Nephron progenitor cell (in vitro differentiated cells): Measurements from ENCODE around the gene MUL1.

Experiments used
- DNase-seq: peaks from one replicate; pipeline ENCODE4 v3.0.0; 2021
- H3K27ac Mint-ChIP-seq: 2 replicates; pipeline ENCODE4 v1.8.0; 2021; ENCODE audit warnings: mild to moderate bottlenecking, moderate library complexity, mixed read lengths
- H3K27me3 Mint-ChIP-seq: 2 replicates; pipeline ENCODE4 v1.8.0; 2021; ENCODE audit warnings: mild to moderate bottlenecking, low read depth, mixed read lengths; ENCODE audit not compliant: poor library complexity
- H3K36me3 Mint-ChIP-seq: 2 replicates; pipeline ENCODE4 v1.8.0; 2021; ENCODE audit warnings: low read depth, mixed read lengths
- H3K4me1 Mint-ChIP-seq: 2 replicates; pipeline ENCODE4 v1.8.0; 2021; ENCODE audit warnings: mixed read lengths
- H3K4me3 Mint-ChIP-seq: 2 replicates; pipeline ENCODE4 v1.8.0; 2021; ENCODE audit warnings: mild to moderate bottlenecking, moderate library complexity, mixed read lengths
- H3K9me3 Mint-ChIP-seq: 2 replicates; pipeline ENCODE4 v1.8.0; 2021; ENCODE audit warnings: mild to moderate bottlenecking, moderate library complexity, mixed read lengths
- TF ChIP-seq, protein P1 (sequence below): fragments of 200-600 bp; sonication (generic); IDR thresholded peaks from 2 replicates; pipeline ENCODE4 v1.5.0; 2021; ENCODE audit warnings: antibody characterized with exemption

Gene MUL1

DNA sequence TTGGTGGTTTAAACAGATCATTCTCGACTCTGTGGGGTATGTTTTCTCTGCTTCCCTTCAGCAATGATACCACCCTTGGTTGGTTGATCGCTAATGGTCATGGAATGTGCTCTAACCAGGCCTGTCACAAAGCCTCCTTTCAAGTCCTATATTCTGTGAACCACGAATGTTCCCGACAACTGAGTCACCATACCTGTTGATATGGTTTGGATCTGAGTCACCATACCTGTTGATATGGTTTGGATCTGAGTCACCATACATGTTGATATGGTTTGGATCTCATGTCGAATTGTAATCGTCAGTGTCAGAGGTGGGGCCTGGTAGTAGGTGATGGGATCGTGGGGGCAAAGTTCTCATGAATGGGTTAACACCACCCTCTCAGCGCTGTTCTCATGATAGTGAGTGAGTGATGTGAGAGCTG is 11.7 kb downstream of the MUL1 start:
- no peaks in the 10 kb centered on the region for H3K9me3 Mint-ChIP-seq
- peaks cover 4% of the 10 kb centered on the region for H3K4me1 Mint-ChIP-seq
- H3K27me3 Mint-ChIP-seq: peaks cover 21% of the 10 kb centered on the region
- peaks cover 7% of the 10 kb centered on the region for H3K36me3 Mint-ChIP-seq
- TF ChIP-seq, protein P1, sequence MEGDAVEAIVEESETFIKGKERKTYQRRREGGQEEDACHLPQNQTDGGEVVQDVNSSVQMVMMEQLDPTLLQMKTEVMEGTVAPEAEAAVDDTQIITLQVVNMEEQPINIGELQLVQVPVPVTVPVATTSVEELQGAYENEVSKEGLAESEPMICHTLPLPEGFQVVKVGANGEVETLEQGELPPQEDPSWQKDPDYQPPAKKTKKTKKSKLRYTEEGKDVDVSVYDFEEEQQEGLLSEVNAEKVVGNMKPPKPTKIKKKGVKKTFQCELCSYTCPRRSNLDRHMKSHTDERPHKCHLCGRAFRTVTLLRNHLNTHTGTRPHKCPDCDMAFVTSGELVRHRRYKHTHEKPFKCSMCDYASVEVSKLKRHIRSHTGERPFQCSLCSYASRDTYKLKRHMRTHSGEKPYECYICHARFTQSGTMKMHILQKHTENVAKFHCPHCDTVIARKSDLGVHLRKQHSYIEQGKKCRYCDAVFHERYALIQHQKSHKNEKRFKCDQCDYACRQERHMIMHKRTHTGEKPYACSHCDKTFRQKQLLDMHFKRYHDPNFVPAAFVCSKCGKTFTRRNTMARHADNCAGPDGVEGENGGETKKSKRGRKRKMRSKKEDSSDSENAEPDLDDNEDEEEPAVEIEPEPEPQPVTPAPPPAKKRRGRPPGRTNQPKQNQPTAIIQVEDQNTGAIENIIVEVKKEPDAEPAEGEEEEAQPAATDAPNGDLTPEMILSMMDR: no peak
- H3K27ac Mint-ChIP-seq: no peak overlapping the region
- H3K4me3 Mint-ChIP-seq: no peak overlapping the region
- no peak for DNase-seq

DNA sequence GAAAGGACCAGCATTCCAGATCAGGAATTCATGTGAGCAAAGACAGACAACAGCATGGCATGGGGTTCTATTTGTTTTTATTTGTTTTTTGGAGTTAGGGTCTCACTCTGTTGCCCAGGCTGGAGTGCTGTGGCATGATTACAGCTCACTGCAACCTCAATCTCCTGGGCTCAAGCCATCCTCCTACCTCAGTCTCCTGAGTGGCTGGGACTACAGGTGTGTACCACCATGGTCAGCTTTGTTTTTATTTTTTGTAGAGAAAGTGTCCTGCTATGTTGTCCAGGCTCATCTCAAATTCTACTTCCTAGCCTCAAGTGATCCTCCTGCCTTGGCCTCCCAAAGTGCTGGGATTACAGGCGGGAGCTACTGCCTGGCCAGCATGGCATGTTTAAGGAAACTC is 12.3 kb downstream of the MUL1 start:
- Mint-ChIP-seq H3K36me3 (peaks cover 4% of the 10 kb centered on the region), H3K4me3 (no peak overlapping the region), H3K4me1 (peaks cover 4% of the 10 kb centered on the region), H3K9me3 (no peaks in the 10 kb centered on the region), H3K27me3 (peaks cover 27% of the 10 kb centered on the region), H3K27ac (no peak overlapping the region)
- TF ChIP-seq, protein P1: no peak
- no peak for DNase-seq

DNA sequence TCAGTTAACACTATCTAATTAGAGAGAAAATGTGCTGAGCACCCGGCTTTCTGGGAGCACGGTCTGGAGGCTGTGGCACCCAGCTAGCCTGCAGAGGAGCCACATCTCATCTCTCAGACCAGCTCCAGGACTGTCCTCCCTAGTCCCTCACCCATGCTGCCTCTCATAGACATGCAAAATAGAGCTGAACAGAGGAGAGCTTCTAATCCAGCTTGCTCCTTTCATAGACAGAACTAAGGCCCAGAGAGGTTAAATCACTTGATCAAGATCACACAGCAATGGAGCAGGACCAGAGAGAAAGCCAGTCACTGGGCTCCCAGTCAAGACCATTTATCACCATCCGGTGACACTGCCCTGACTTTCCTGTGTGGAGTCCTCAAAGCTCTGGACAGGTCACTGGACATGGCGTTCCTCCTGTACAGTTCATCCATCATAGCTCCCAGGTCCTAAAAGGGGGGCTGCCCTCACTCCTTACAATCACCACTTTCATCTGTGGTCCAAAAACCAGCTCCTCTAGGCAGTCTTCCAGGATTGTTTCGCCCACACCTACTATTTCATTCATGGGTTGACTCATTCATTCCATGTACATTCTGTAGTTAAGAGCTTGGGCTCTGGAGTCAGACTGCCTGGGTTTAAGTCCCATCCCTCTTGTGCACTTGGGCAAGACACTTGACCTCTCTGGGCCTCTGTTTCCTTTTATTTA is 13.2 kb downstream of the MUL1 start:
- DNase-seq: no peak
- TF ChIP-seq, protein P1: no peak
- peaks cover 4% of the 10 kb centered on the region for H3K4me1 Mint-ChIP-seq
- H3K4me3 Mint-ChIP-seq: no peak overlapping the region
- H3K27me3 Mint-ChIP-seq: peaks cover 36% of the 10 kb centered on the region
- H3K27ac Mint-ChIP-seq: no peak overlapping the region
- peaks cover 4% of the 10 kb centered on the region for H3K36me3 Mint-ChIP-seq
- no peaks in the 10 kb centered on the region for H3K9me3 Mint-ChIP-seq

DNA sequence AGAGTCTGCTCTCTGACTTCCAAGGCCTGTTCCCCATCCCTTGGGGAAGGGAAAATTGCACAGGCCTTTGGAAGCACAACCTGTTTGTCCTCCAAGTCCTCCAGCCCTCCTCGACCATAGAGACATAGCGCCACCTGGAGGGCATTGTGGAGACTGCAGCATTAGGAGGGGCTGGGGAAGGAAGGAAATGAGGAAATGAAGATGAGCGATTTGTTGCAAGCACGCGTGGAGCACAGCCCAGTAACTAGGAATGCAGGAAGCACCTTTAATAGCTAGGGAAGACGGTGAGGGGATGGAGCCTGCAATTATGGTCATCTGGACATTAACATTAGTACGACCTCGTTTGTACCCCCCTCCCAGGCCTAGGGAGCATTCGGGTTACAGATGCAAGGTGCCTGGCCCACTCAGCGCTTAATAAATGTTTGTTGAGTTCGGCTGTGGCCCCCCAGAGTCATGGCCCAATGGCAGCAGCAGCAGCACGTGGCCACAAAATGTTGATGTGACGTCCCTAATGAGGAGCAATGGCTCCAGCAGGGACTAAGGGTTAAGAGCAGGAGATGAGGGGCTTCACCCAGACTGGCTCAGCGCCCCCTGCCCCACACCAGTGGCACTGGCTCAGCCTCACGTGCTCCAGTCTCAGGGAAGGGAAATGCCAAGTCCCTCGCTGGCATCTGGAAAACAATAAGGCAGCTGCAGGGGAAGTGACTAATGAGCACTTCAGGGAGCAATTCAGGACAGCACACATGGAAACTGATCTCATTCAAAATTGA is 13.9 kb downstream of the MUL1 start:
- Mint-ChIP-seq H3K4me3 (no peak overlapping the region), H3K27me3 (peaks cover 44% of the 10 kb centered on the region), H3K27ac (no peak overlapping the region), H3K4me1 (peaks cover 4% of the 10 kb centered on the region), H3K9me3 (no peaks in the 10 kb centered on the region), H3K36me3 (no peaks in the 10 kb centered on the region)
- TF ChIP-seq, protein P1: peak; percentile 92
- peak; percentile 90 for DNase-seq

DNA sequence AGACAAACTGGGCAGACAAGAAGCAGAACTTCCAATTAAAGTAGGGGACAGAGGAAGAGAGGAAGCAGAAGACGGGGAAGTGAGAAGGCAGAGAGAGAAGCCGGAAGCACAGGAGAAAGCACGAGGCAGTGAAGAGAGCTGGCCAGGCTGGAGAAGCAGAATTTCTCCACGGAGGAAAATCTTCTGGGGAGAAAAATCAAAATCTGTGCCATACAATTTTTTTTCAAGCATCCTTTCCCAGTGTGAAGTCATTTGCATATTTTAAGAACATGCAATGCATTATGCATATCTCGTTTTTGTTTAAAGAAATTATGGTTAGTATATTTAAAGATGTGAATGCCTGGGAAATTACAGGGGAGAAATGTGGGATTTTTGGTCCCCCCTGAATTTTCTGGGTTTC is 14.6 kb downstream of the MUL1 start:
- Mint-ChIP-seq H3K27me3 (peaks cover 51% of the 10 kb centered on the region), H3K9me3 (no peaks in the 10 kb centered on the region), H3K4me1 (peaks cover 4% of the 10 kb centered on the region), H3K36me3 (no peaks in the 10 kb centered on the region), H3K4me3 (no peak overlapping the region), H3K27ac (no peak overlapping the region)
- no peak for DNase-seq
- TF ChIP-seq, protein P1: no peak
